ENCODE results near the gene INAVA. TPM values are rescaled to one million over a fixed set of nuclear protein-coding genes. Genes with fewer than 3 reads are reported as not detected.

Gene INAVA
- total and polyA plus RNA-seq, 2 of the 13 experiments (the other 11 are each of a cell fraction or from before 2014, with no cell fraction given), result 6.0 to 13.5 TPM

- no TSS peak for BruUV-seq (replicated peaks)
- Histone ChIP-seq H2AFZ (ENCODE audit: low read length) (no peak overlapping the region), H3K27ac (ENCODE audit: extremely low read length, insufficient read depth, low read length) (peak overlapping the region; percentile 92), H3K27me3 (ENCODE audit: control insufficient read depth in 1 of 2, insufficient read depth in 2 of 2, low read length in 2 of 2) (no peaks in the 10 kb centered on the region), H3K9ac (ENCODE audit: insufficient read depth, low read depth, low read length) (peak overlapping the region; percentile 86), H3K4me2 (ENCODE audit: low read depth, low read length) (peak overlapping the region; percentile 92), H3K36me3 (replicated peaks in 1 of 2; ENCODE audit: control insufficient read depth in 1 of 2, insufficient read depth in 2 of 2, low read length in 2 of 2) (no peaks in the 10 kb centered on the region), H3K4me3 (replicated peaks in 1 of 3; ENCODE audit: insufficient read depth in 1 of 3, low read depth in 2 of 3, low read length in 3 of 3) (peak overlapping the region; percentile 68 to 82 (median 70)), H4K20me1 (ENCODE audit: insufficient read depth, low read length) (no peaks in the 10 kb centered on the region), H3K79me2 (ENCODE audit: insufficient read depth, low read length) (peaks cover 14% of the 10 kb centered on the region), H3K9me3 (ENCODE audit: low read length) (no peaks in the 10 kb centered on the region), H3K4me1 (ENCODE audit: insufficient read depth, low read length) (peaks cover 92% of the 10 kb centered on the region)
- WGBS (ENCODE audit: low lambda C conversion rate), result 0% methylated on average over 7 of the region's 8 CpGs
- ATAC-seq (peak; percentile 1; the same call in 2 of the 3 replicates), DNase-seq (ENCODE audit: low spot score) (peak; percentile 83), FAIRE-seq (peak; percentile 89)
- in situ Hi-C loops (cut with HindIII; ENCODE audit: extremely low pct_ligation_motif_present, low pct_unique_long_range_greater_than_20kb), result loop anchor here (5.0 kb wide), 2 partner anchors 81 to 151 kb away; no protein-coding TSS in a partner anchor
- ChIA-PET CTCF (ENCODE audit: low intra/inter-chr PET ratio, low total read pairs) (interaction anchor here (1.0 to 2.2 kb wide), 2 partner anchors 16 to 151 kb away, joined by 4 to 14 read pairs; no protein-coding TSS in a partner anchor), POLR2A (interaction anchor here (0.9 to 3.7 kb wide), 8 partner anchors 8 to 270 kb away, joined by 3 to 35 read pairs (median 10); partner anchors contain the start of gene DDX59)
- intact Hi-C loops (cut with micrococcal nuclease; ENCODE audit: unreplicated experiment), result loop anchor here (1.0 to 10.0 kb wide), 4 partner anchors 78 to 223 kb away; partner anchors contain the start of genes CACNA1S and KIF21B
- TF ChIP-seq CCAR2 (optimal IDR thresholded peaks at IDR 0.05; ENCODE audit: low read depth, low read length), result no peak
- TF ChIP-seq ATF7-NPFF (CRISPR knock-in tag; IDR thresholded peaks at IDR 0.05; ENCODE audit: low read depth), result no peak
- TF ChIP-seq ZNF572 (CRISPR knock-in tag; IDR thresholded peaks at IDR 0.05), result no peak
- no peak for TF ChIP-seq CREB3 (CRISPR knock-in tag; IDR thresholded peaks at IDR 0.05)
- TF ChIP-seq MZF1 (CRISPR knock-in tag; IDR thresholded peaks at IDR 0.05; ENCODE audit: borderline replicate concordance), result no peak
- no peak for TF ChIP-seq ZNF296 (CRISPR knock-in tag; conservative IDR thresholded peaks at IDR 0.05)
- TF ChIP-seq ZNF33B (CRISPR knock-in tag; IDR thresholded peaks at IDR 0.05), result no peak
- TF ChIP-seq FOXO1 (CRISPR knock-in tag; IDR thresholded peaks at IDR 0.05), result no peak
- TF ChIP-seq FOXA1 (IDR thresholded peaks at IDR 0.05), result no peak
- no peak for TF ChIP-seq FOXA1 (CRISPR knock-in tag; IDR thresholded peaks at IDR 0.05)
- TF ChIP-seq HNRNPUL1 (IDR thresholded peaks at IDR 0.05; ENCODE audit: low read depth, low read length), result no peak
- peak; percentile 66; the same call in 1 of the 2 replicates for TF ChIP-seq GATAD2A (CRISPR knock-in tag; IDR thresholded peaks at IDR 0.05)
- TF ChIP-seq ZNF207 (IDR thresholded peaks at IDR 0.05; ENCODE audit: borderline replicate concordance), result no peak
- TF ChIP-seq ZNF772 (CRISPR knock-in tag; IDR thresholded peaks at IDR 0.05), result no peak
- no peak for TF ChIP-seq YY1 (IDR thresholded peaks at IDR 0.05; ENCODE audit: insufficient read depth, insufficient replicate concordance, low read depth, low read length)
- no peak for TF ChIP-seq FOXK2 (IDR thresholded peaks at IDR 0.05)
- no peak for TF ChIP-seq ATF5 (CRISPR knock-in tag; IDR thresholded peaks at IDR 0.05; ENCODE audit: low read depth)
- no peak for TF ChIP-seq ZNF10 (CRISPR knock-in tag; IDR thresholded peaks at IDR 0.05; ENCODE audit: borderline replicate concordance, low read depth)
- TF ChIP-seq PRDM10 (CRISPR knock-in tag; IDR thresholded peaks at IDR 0.05; ENCODE audit: low read depth), result no peak
- peak; percentile 22; the same call in 1 of the 2 replicates for TF ChIP-seq REPIN1 (CRISPR knock-in tag; IDR thresholded peaks at IDR 0.05; ENCODE audit: borderline replicate concordance, low read depth)
- no peak for TF ChIP-seq ZNF432 (CRISPR knock-in tag; IDR thresholded peaks at IDR 0.05; ENCODE audit: borderline replicate concordance)
Measured at GRCh38 chr1:200891774-200892157, 2.9 kb upstream of the INAVA start.
